Measurements from ENCODE around the gene UPK1B.

GRCh38 chr3:119220198-119220597 lies 46.8 kb downstream of the UPK1B start:
- no peak for TF ChIP-seq MAFK (IDR thresholded peaks at IDR 0.05; ENCODE audit: partially characterized antibody)
- TF ChIP-seq KDM5A (IDR thresholded peaks at IDR 0.05) = no peak
- TF ChIP-seq MYC (IDR thresholded peaks at IDR 0.05; ENCODE audit: borderline replicate concordance, low read length) = no peak
- TF ChIP-seq CHD4 (IDR thresholded peaks at IDR 0.05; ENCODE audit: borderline replicate concordance) = no peak
- TF ChIP-seq NPAS2 (CRISPR knock-in tag; IDR thresholded peaks at IDR 0.05; ENCODE audit: borderline replicate concordance) = no peak
- no peak for TF ChIP-seq CTCF (IDR thresholded peaks at IDR 0.05)
- no peak for TF ChIP-seq RAD21 (conservative IDR thresholded peaks at IDR 0.05 in 1 of 2, IDR thresholded peaks at IDR 0.05 in 1 of 2)
- TF ChIP-seq RFX5 (IDR thresholded peaks at IDR 0.05) = no peak
- TF ChIP-seq EP300 (IDR thresholded peaks at IDR 0.05) = no peak
- no peak for TF ChIP-seq ZFP36 (IDR thresholded peaks at IDR 0.05; ENCODE audit: borderline replicate concordance, partially characterized antibody)
- TF ChIP-seq FOSB (CRISPR knock-in tag; IDR thresholded peaks at IDR 0.05) = no peak
- no peak for TF ChIP-seq NFE2L2 (conservative IDR thresholded peaks at IDR 0.05; ENCODE audit: low read length)
- TF ChIP-seq POLR2A (IDR thresholded peaks at IDR 0.05; ENCODE audit: low read length) = no peak
- no peak for TF ChIP-seq BHLHE40 (IDR thresholded peaks at IDR 0.05; ENCODE audit: low read depth, low read length)
